K562 (cell line): ENCODE results near the gene C2orf92.

Experiments used
- CTCF ChIP-seq, 3 experiments: IDR thresholded peaks in 2 of 3; conservative IDR thresholded peaks in 1 of 3; 2 replicates each; pipeline ENCODE4 v1.5.1; 2011 to 2012; ENCODE audit warnings: low read length in 3 of 3, mild to moderate bottlenecking in 3 of 3, control low read depth in 2 of 3, improper control_type of control experiment in 1 of 3, inconsistent platforms in 1 of 3, low read depth in 1 of 3, mixed read lengths in 1 of 3, moderate library complexity in 1 of 3; ENCODE audit not compliant: insufficient read depth in 2 of 3
- E2F4 ChIP-seq: sonication (generic); formaldehyde crosslinking; IDR thresholded peaks from 2 replicates; pipeline ENCODE4 v1.8.0; 2022; ENCODE audit warnings: mild to moderate bottlenecking, low read depth, missing genetic modification reagents
- HNRNPUL1 ChIP-seq: fragments of 200-400 bp; formaldehyde crosslinking; IDR thresholded peaks from 2 replicates; pipeline ENCODE4 v1.6.1; 2017; ENCODE audit warnings: low read length
- POLR3G ChIP-seq: IDR thresholded peaks from 2 replicates; pipeline ENCODE4 v1.6.1; 2011; ENCODE audit not compliant: insufficient read length, insufficient replicate concordance; ENCODE audit errors: extremely low read depth
- SETDB1 ChIP-seq: IDR thresholded peaks from one replicate; pipeline ENCODE4 v1.6.1; 2012; ENCODE audit warnings: low read length, control low read depth, inconsistent platforms
- TAF1 ChIP-seq: IDR thresholded peaks from 2 replicates; pipeline ENCODE4 v1.6.1; 2011; ENCODE audit warnings: mild to moderate bottlenecking, low read length, moderate library complexity; ENCODE audit not compliant: insufficient read depth, control insufficient read depth, severe bottlenecking; ENCODE audit errors: extremely low read depth
- ZNF121 ChIP-seq: sonication (generic); formaldehyde crosslinking; conservative IDR thresholded peaks from 2 replicates; pipeline ENCODE4 v1.8.0; 2022; ENCODE audit warnings: missing genetic modification reagents
- TF ChIP-seq, protein P1 (sequence below): fragments of 150-350 bp; IDR thresholded peaks from 2 replicates; pipeline ENCODE4 v1.6.1; 2014; ENCODE audit warnings: low read depth, mild to moderate bottlenecking, low read length, borderline replicate concordance
- TF ChIP-seq, protein P2 (sequence below): sonication (generic); formaldehyde crosslinking; IDR thresholded peaks from 2 replicates; pipeline ENCODE4 v1.8.0; 2022; ENCODE audit warnings: missing genetic modification reagents, mild to moderate bottlenecking, borderline replicate concordance

DNA sequence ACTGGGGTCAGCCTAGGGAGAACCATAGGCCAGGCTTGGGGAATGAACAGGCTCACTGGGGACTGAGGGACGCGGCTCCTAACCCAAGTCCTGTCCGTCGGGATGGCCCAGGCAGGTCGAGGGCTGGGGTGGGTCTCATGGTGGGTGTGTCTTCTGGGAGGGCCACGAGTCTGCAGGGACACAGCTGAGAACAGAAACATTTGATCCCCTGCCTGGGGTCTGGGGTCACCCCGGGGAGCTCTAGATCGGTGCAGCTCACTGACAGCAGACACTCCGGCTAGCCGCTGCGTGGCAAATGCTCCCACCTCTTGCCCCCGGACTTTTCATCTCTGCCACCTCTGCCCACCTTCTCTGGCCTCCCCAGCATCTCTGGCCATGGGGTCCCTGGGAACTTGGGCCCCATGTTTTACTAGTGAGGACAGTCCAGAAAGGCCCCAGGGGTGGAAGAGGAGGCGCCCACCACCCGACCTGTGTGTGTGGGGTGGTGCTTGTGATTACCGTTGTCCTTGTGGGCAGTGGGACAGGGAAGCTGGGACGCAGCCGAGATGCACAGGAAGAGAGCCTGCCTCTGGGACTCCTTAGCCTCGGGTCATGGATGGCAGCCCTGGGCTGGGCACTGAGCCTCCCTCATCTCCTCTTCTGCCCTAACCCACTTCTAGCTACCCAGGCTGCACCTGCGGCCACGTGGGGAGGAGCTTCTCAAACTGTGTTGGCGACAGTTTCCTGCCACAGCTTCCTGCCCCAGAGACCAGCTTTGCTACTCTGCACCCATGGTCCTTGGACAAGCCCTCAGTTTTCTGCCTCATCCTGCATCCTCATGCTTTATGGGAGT, 48.8 kb downstream of the C2orf92 start:
- TF ChIP-seq, protein P1, sequence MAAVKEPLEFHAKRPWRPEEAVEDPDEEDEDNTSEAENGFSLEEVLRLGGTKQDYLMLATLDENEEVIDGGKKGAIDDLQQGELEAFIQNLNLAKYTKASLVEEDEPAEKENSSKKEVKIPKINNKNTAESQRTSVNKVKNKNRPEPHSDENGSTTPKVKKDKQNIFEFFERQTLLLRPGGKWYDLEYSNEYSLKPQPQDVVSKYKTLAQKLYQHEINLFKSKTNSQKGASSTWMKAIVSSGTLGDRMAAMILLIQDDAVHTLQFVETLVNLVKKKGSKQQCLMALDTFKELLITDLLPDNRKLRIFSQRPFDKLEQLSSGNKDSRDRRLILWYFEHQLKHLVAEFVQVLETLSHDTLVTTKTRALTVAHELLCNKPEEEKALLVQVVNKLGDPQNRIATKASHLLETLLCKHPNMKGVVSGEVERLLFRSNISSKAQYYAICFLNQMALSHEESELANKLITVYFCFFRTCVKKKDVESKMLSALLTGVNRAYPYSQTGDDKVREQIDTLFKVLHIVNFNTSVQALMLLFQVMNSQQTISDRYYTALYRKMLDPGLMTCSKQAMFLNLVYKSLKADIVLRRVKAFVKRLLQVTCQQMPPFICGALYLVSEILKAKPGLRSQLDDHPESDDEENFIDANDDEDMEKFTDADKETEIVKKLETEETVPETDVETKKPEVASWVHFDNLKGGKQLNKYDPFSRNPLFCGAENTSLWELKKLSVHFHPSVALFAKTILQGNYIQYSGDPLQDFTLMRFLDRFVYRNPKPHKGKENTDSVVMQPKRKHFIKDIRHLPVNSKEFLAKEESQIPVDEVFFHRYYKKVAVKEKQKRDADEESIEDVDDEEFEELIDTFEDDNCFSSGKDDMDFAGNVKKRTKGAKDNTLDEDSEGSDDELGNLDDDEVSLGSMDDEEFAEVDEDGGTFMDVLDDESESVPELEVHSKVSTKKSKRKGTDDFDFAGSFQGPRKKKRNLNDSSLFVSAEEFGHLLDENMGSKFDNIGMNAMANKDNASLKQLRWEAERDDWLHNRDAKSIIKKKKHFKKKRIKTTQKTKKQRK, result no peak
- TF ChIP-seq CTCF (IDR thresholded peaks at IDR 0.05 in 2 of 3, conservative IDR thresholded peaks at IDR 0.05 in 1 of 3; ENCODE audit: insufficient read depth in 2 of 3, low read depth in 1 of 3, low read length in 3 of 3), result no peak
- no peak for TF ChIP-seq SETDB1
- TF ChIP-seq E2F4 (CRISPR knock-in tag), result no peak
- no peak for TF ChIP-seq ZNF121 (CRISPR knock-in tag)
- no peak for TF ChIP-seq HNRNPUL1
- no peak for TF ChIP-seq TAF1
- TF ChIP-seq, protein P2, sequence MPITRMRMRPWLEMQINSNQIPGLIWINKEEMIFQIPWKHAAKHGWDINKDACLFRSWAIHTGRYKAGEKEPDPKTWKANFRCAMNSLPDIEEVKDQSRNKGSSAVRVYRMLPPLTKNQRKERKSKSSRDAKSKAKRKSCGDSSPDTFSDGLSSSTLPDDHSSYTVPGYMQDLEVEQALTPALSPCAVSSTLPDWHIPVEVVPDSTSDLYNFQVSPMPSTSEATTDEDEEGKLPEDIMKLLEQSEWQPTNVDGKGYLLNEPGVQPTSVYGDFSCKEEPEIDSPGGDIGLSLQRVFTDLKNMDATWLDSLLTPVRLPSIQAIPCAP (CRISPR knock-in tag), result no peak
- TF ChIP-seq POLR3G, result no peak
